PC-9 (cell line): ENCODE data around the gene ARHGEF33. TPM values are rescaled to one million over a fixed set of nuclear protein-coding genes. Genes with fewer than 3 reads are reported as not detected.

ENCODE experiments used
- BruUV-seq: library from RNA; stranded (reverse); fragments of 400-500 nt; replicated peaks from 2 replicates; lab custom pipeline; 2021; lab: Mats Ljungman, UMichigan
- CTCF ChIA-PET: fragments of 300-600 bp; sonication (Branson Sonifier 250); formaldehyde crosslinking; loops from one replicate; lab custom pipeline; 2022; ENCODE audit warnings: antibody characterized with exemption; lab: Charles Lee
- POLR2A ChIA-PET: fragments of 300-600 bp; sonication (Branson Sonifier 250); formaldehyde crosslinking; loops from one replicate; lab custom pipeline; 2022; ENCODE audit warnings: antibody characterized with exemption; ENCODE audit not compliant: unreplicated experiment; lab: Charles Lee
- DNase-seq, 2 experiments: peaks; one replicate each; pipeline versions ENCODE4 v3.0.0 to v3.0.0-alpha.2; 2015 to 2022; ENCODE audit warnings: mixed read lengths in 1 of 2
- H2AFZ ChIP-seq: fragments of 200-600 bp; sonication (generic); 2 replicates; pipeline ENCODE4 v1.8.1; 2017; ENCODE audit warnings: antibody characterized with exemption
- H3F3A ChIP-seq: fragments of 200-600 bp; sonication (generic); 2 replicates; pipeline ENCODE4 v1.8.1; 2017; ENCODE audit warnings: antibody characterized with exemption, mild to moderate bottlenecking, low read depth; ENCODE audit not compliant: insufficient read depth
- H3K27ac ChIP-seq: fragments of 200-600 bp; sonication (generic); 2 replicates; pipeline ENCODE4 v1.6.1; 2016; ENCODE audit warnings: mixed run types
- H3K27me3 ChIP-seq: fragments of 200-600 bp; sonication (generic); 2 replicates; pipeline ENCODE4 v1.6.1; 2016; ENCODE audit warnings: low read depth, mixed run types; ENCODE audit not compliant: insufficient read depth
- H3K36me3 ChIP-seq: fragments of 200-600 bp; sonication (generic); 2 replicates; pipeline ENCODE4 v1.6.1; 2016; ENCODE audit warnings: low read depth, mixed run types
- H3K4me1 ChIP-seq: fragments of 200-600 bp; sonication (generic); replicated peaks from 2 replicates; pipeline ENCODE4 v1.6.1; 2016; ENCODE audit warnings: mixed run types; ENCODE audit not compliant: insufficient read depth
- H3K4me2 ChIP-seq: fragments of 200-600 bp; sonication (generic); 2 replicates; pipeline ENCODE4 v1.6.1; 2017; ENCODE audit warnings: mixed run types
- H3K4me3 ChIP-seq: fragments of 200-600 bp; sonication (generic); 2 replicates; pipeline ENCODE4 v1.6.1; 2016; ENCODE audit warnings: mixed run types
- H3K79me2 ChIP-seq: fragments of 200-600 bp; sonication (generic); 2 replicates; pipeline ENCODE4 v1.6.1; 2017; ENCODE audit warnings: low read depth, mixed run types
- H3K9me2 ChIP-seq: fragments of 200-600 bp; sonication (generic); 2 replicates; pipeline ENCODE4 v1.8.1; 2017; ENCODE audit warnings: mild to moderate bottlenecking; ENCODE audit not compliant: insufficient read depth
- H3K9me3 ChIP-seq: fragments of 200-600 bp; sonication (generic); 2 replicates; pipeline ENCODE4 v1.8.1; 2016; ENCODE audit warnings: low read depth; ENCODE audit not compliant: insufficient read depth
- H4K20me1 ChIP-seq: fragments of 200-600 bp; sonication (generic); 2 replicates; pipeline ENCODE4 v1.8.1; 2017; ENCODE audit not compliant: insufficient read depth
- EZH2 ChIP-seq: fragments of 200-600 bp; sonication (generic); IDR thresholded peaks from 2 replicates; pipeline ENCODE4 v1.8.0; 2017; ENCODE audit warnings: antibody characterized with exemption, low read depth
- intact Hi-C: fragments of 100-400 bp; cut with micrococcal nuclease; formaldehyde crosslinking; loops from one replicate; pipeline ENCODE4 v1.10.0; 2022; ENCODE audit not compliant: unreplicated experiment
- total RNA-seq: library from RNA; stranded (reverse); gene quantifications from 2 replicates; pipeline ENCODE4 v1.2.3, GENCODE V29; 2021
- TF ChIP-seq, protein P1 (sequence below): fragments of 200-600 bp; sonication (generic); conservative IDR thresholded peaks from 2 replicates; pipeline ENCODE4 v1.6.1; 2017; ENCODE audit warnings: mixed run types, antibody characterized with exemption, mild to moderate bottlenecking, moderate library complexity

The ARHGEF33 gene
- total RNA-seq, 1 experiment from 2014 or later = 1.0 TPM

DNA sequence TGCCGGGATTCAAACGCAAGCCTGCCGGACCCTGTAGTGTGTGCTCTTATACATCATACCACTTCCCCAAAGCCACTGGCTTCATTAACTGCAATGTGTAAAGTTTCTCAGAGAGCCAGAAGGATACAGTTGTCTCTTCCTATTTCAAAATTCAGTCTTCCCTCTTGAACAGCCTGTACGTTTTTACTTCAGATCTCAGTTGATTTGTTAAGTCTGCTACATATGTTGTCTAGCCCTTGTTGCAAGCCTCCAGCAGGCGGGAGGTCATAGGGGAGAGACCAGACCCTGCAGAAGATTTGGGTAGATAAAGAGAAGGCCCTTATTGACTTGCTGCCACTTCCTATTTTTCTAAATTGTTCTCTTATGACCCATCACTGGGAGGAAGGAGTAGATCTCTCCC, 56.2 kb downstream of the ARHGEF33 start:
- Histone ChIP-seq H3K4me3 (no peak overlapping the region), H3F3A (peaks cover 22% of the 10 kb centered on the region), H3K36me3 (no peaks in the 10 kb centered on the region), H2AFZ (no peak overlapping the region), H3K27ac (no peak overlapping the region), H3K4me1 (peaks cover 21% of the 10 kb centered on the region), H3K9me3 (no peaks in the 10 kb centered on the region), H3K9me2 (no peaks in the 10 kb centered on the region), H3K4me2 (no peak overlapping the region), H4K20me1 (no peaks in the 10 kb centered on the region; the same call in 1 of the 2 replicates), H3K27me3 (no peaks in the 10 kb centered on the region), H3K79me2 (no peaks in the 10 kb centered on the region)
- ChIA-PET POLR2A (no interaction called here), CTCF (no interaction called here)
- intact Hi-C loops = no loop called here
- DNase-seq = no peak
- TF ChIP-seq EZH2 = no peak
- TF ChIP-seq, protein P1, sequence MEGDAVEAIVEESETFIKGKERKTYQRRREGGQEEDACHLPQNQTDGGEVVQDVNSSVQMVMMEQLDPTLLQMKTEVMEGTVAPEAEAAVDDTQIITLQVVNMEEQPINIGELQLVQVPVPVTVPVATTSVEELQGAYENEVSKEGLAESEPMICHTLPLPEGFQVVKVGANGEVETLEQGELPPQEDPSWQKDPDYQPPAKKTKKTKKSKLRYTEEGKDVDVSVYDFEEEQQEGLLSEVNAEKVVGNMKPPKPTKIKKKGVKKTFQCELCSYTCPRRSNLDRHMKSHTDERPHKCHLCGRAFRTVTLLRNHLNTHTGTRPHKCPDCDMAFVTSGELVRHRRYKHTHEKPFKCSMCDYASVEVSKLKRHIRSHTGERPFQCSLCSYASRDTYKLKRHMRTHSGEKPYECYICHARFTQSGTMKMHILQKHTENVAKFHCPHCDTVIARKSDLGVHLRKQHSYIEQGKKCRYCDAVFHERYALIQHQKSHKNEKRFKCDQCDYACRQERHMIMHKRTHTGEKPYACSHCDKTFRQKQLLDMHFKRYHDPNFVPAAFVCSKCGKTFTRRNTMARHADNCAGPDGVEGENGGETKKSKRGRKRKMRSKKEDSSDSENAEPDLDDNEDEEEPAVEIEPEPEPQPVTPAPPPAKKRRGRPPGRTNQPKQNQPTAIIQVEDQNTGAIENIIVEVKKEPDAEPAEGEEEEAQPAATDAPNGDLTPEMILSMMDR = no peak
- no TSS peak for BruUV-seq

DNA sequence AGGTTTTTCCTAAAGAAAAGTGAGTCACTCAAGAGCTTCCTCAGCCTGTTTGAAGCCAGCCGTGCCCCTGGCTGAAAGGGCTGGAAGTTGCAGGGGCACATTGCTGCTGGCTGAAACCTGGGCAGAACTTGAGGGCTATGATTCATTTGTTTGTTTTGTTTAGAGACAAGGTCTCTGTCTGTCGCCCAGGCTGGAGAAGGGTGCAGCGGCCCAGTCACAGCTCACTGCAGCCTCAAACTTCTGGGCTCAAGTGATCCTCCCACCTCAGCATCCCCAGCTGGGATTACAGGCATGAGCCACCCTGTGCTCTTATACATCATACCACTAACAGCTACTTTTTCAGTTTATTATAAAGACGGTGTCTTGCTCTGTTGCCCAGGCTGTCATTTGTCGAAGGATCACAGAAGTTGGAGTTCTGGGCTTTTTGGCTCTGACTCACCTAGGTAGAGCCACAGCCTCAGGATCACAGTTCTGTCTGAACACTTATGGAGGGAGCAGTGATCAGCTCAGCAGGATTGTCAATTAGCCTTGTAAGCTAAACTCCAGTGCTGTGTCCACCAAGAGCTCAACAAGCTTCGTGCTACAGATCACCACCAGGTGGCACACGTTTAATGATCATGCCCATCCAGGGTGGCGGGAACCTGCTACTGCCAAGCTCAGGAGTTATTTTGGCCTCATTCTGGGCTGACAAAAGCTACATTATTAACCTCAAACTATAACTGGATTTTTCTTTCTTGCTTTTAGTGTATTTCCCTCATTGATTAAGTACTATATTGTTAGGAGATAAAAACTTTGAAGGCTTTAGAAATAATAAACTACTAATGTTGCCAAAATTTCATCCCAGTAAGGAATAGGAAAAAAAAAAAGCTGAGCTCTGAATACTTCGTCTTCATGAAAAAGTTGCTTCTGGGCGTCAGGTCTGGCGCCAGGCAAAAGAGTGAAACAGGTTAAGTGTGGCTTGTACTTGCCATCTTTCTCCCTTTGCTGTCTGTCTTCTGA, 57.9 kb downstream of the ARHGEF33 start:
- intact Hi-C loops = loop anchor here (1.0 kb wide), 3 partner anchors 72 to 283 kb away; partner anchors contain the start of genes DHX57 and MORN2
- Histone ChIP-seq H2AFZ (peak overlapping the region; percentile 15; the same call in 1 of the 2 replicates), H3K9me3 (no peaks in the 10 kb centered on the region), H3K4me2 (peak overlapping the region; percentile 58), H3K36me3 (no peaks in the 10 kb centered on the region), H3K9me2 (no peaks in the 10 kb centered on the region), H3K27ac (peak overlapping the region; percentile 63), H3K4me1 (peaks cover 21% of the 10 kb centered on the region), H3K79me2 (no peaks in the 10 kb centered on the region), H3K27me3 (no peaks in the 10 kb centered on the region), H3K4me3 (peak overlapping the region; percentile 21; the same call in 1 of the 2 replicates), H3F3A (peaks cover 22% of the 10 kb centered on the region), H4K20me1 (no peaks in the 10 kb centered on the region; the same call in 1 of the 2 replicates)
- peak; percentile 82 to 97 for DNase-seq
- BruUV-seq = no TSS peak
- ChIA-PET POLR2A (interaction anchor here (0.5 to 0.9 kb wide), 9 partner anchors 56 to 489 kb away, joined by 3 to 9 read pairs (median 4); partner anchors contain the start of gene SRSF7), CTCF (interaction anchor here (0.5 to 1.8 kb wide), 18 partner anchors 8 to 1556 kb away, joined by 3 to 11 read pairs (median 4); partner anchors contain the start of genes DHX57, MORN2 and SOS1)
- TF ChIP-seq, protein P1 = peak; percentile 88
- no peak for TF ChIP-seq EZH2

DNA sequence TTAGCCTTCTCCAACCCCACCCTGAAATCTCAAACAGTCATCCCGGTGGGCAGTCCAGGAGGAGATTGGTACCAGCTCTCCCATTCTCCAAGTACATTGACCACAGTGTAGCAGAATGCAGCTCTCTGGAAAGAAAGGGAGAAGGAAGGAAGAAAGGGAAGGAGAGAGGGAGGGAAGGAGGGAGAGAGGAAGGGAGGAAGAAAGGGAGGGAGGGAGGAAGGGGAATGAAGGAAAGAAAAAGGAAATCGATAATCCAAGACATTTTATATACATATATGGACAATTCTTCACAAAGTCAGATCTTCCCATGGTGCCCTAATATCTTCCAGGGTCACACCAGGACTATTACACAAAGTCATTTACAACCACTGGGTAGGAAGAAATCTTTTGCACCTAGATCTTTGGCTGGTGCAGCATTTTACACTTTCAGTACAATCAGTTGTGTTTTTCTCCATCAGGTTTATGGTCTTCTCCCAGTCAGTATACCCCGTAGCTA, 58.8 kb downstream of the ARHGEF33 start:
- Histone ChIP-seq H2AFZ (no peak overlapping the region), H3F3A (peaks cover 22% of the 10 kb centered on the region), H3K4me2 (no peak overlapping the region), H3K9me3 (no peaks in the 10 kb centered on the region), H3K9me2 (no peaks in the 10 kb centered on the region), H3K27ac (no peak overlapping the region), H3K36me3 (no peaks in the 10 kb centered on the region), H3K79me2 (no peaks in the 10 kb centered on the region), H3K27me3 (no peaks in the 10 kb centered on the region), H3K4me3 (no peak overlapping the region), H3K4me1 (peaks cover 21% of the 10 kb centered on the region), H4K20me1 (no peaks in the 10 kb centered on the region; the same call in 1 of the 2 replicates)
- no peak for DNase-seq
- intact Hi-C loops = no loop called here
- TF ChIP-seq EZH2 = no peak
- TF ChIP-seq, protein P1 = no peak
- CTCF ChIA-PET = interaction anchor here (0.6 to 1.8 kb wide), 5 partner anchors 12 to 281 kb away, joined by 3 to 11 read pairs (median 4); no protein-coding TSS in a partner anchor
- POLR2A ChIA-PET = interaction anchor here (0.6 kb wide), 1 partner anchor 176 kb away, joined by 5 read pairs; no protein-coding TSS in a partner anchor
- BruUV-seq = no TSS peak
